Spleen (tissue), 11 donors: ENCODE results near the gene IGF1. TPM values are rescaled to one million over a fixed set of nuclear protein-coding genes. Genes with fewer than 3 reads are reported as not detected.

Experiments
- DNase-seq: peaks from one replicate; pipeline ENCODE4 v3.0.0-alpha.2; 2020
- H3K27ac ChIP-seq, 8 donors: fragments of 200-600 bp; sonication (generic) in 7 of 8; 1 replicate in 4 of 8; 2 replicates in 4 of 8; pipeline versions ENCODE4 v1.5.0 to v1.8.0; 2016 to 2021; ENCODE audit warnings: inconsistent platforms in 4 of 8, mild to moderate bottlenecking in 4 of 8, moderate library complexity in 1 of 8
- H3K27me3 ChIP-seq, 7 donors: fragments of 200-600 bp; sonication (generic) in 6 of 7; replicated peaks in 1 of 7; 1 replicate in 4 of 7; 2 replicates in 3 of 7; pipeline versions ENCODE4 v1.5.0 to v1.8.0; 2016 to 2021; ENCODE audit warnings: inconsistent platforms in 3 of 7, mild to moderate bottlenecking in 1 of 7
- H3K36me3 ChIP-seq, 6 donors: fragments of 200-600 bp; sonication (generic) in 5 of 6; 1 replicate in 4 of 6; 2 replicates in 2 of 6; pipeline versions ENCODE4 v1.5.0 to v1.8.0; 2016 to 2021; ENCODE audit warnings: inconsistent platforms in 2 of 6
- H3K4me1 ChIP-seq, 6 donors: fragments of 200-600 bp; sonication (generic) in 5 of 6; 1 replicate in 3 of 6; 2 replicates in 3 of 6; pipeline versions ENCODE4 v1.5.0 to v1.8.0; 2016 to 2021; ENCODE audit warnings: inconsistent platforms in 3 of 6
- H3K4me3 ChIP-seq, 8 donors: fragments of 200-600 bp; sonication (generic) in 7 of 8; 1 replicate in 4 of 8; 2 replicates in 4 of 8; pipeline versions ENCODE4 v1.5.0 to v1.8.0; 2016 to 2021; ENCODE audit warnings: inconsistent platforms in 4 of 8, mild to moderate bottlenecking in 4 of 8, moderate library complexity in 2 of 8
- H3K9me3 ChIP-seq, 8 donors: fragments of 200-600 bp; sonication (generic) in 7 of 8; 1 replicate in 4 of 8; 2 replicates in 4 of 8; pipeline versions ENCODE4 v1.5.0 to v1.8.0; 2016 to 2021; ENCODE audit warnings: inconsistent platforms in 4 of 8
- CTCF ChIP-seq, 11 experiments: fragments of 200-600 bp in 7 of 11; fragments of 450-650 bp in 4 of 11; sonication (generic) in 4 of 11; IDR thresholded peaks in 8 of 11; conservative IDR thresholded peaks in 3 of 11; 1 replicate in 7 of 11; 2 replicates in 4 of 11; pipeline versions ENCODE4 v1.4.0 to v1.8.0; 2016 to 2021; ENCODE audit warnings: antibody characterized with exemption in 11 of 11, inconsistent platforms in 4 of 11, mild to moderate bottlenecking in 1 of 11
- POLR2A ChIP-seq, 3 donors: fragments of 450-650 bp; IDR thresholded peaks; one replicate each; pipeline ENCODE4 v1.5.1; 2017; ENCODE audit warnings: antibody characterized with exemption in 3 of 3, mild to moderate bottlenecking in 1 of 3
- POLR2AphosphoS5 ChIP-seq, 3 donors: sonication (generic); formaldehyde crosslinking; IDR thresholded peaks; one replicate each; pipeline ENCODE4 v1.5.1; 2017; ENCODE audit warnings: antibody characterized with exemption in 3 of 3
- WGBS, 5 donors: extraction: QIAGEN DNeasy Blood & Tissue Kit in 3 of 5; methylation state at CpG; one replicate each; pipeline versions ENCODE4 v1.1.5 to v1.1.7; 2013 to 2018; 5-methylcytosine and 5-hydroxymethylcytosine counted together
- intact Hi-C: fragments of 100-400 bp; cut with DNase I; formaldehyde crosslinking; loops from one replicate; pipeline ENCODE4 v1.15.0; 2023; ENCODE audit warnings: low total_unique reads
- polyA plus RNA-seq, 3 donors: library from polyadenylated mRNA; stranded (reverse); fragments of 200-250 nt; gene quantifications; one replicate each; pipeline ENCODE4 v1.2.1, GENCODE V29; 2013
- total RNA-seq, 7 donors: library from RNA; depleted of rRNA in 3 of 7; stranded (reverse); fragments of >200 nt in 3 of 7; fragmentation: NEBNext Ultra II Directional in 4 of 7; extraction: Animal tissue kit (Norgen Biotek cat#: 25700) in 4 of 7; gene quantifications; one replicate each; pipeline versions ENCODE4 v1.1.0 to v1.2.1, GENCODE V29; 2016 to 2021
- donor health status: healthy with polysubstance abuse.
- donor health status: DM: no; HTN: no; CAD: no; lungs with moderate emphysema.
- donor health status: DM: no; HTN: no; CAD: no.
- donor health status: Bipolar disorder and iron deficiency.
- donor health status: healthy.
- donor health status: DM: no; HTN: no; CAD: no.
- donor health status: DM: yes; HTN: yes; CAD: no.

Gene IGF1
- total and polyA plus RNA-seq, 10 donors, result 1.5 to 19.7 (median 11.3) TPM

DNA sequence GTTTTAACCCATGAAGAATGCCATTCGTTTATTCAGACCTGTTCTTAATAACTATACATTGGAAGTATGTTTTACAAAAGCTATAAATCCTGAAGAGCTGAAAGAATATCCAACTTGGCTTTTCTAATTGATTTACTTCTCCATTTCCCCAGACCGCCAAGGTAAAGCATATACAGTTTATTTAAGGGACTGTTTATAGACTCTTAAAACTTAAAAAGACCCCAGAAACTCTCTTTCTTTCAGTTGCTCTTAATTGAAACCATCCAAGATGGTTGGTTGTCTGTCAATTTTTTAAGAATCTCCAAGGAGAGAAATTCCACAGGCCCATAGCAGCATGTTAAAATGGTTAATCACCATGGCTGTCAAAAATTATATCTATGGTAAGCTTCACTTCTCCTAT is 8.8 kb downstream of the IGF1 start:
- H3K4me3 ChIP-seq, result no peak overlapping the region
- no peaks in the 10 kb centered on the region for H3K36me3 ChIP-seq
- no peaks in the 10 kb centered on the region for H3K27me3 ChIP-seq
- H3K9me3 ChIP-seq, result no peaks in the 10 kb centered on the region
- no peaks in the 10 kb centered on the region for H3K4me1 ChIP-seq
- H3K27ac ChIP-seq, result no peak overlapping the region
- TF ChIP-seq CTCF (IDR thresholded peaks at IDR 0.05 in 8 of 11, conservative IDR thresholded peaks at IDR 0.05 in 3 of 11) (no peak), POLR2A (IDR thresholded peaks at IDR 0.05) (no peak), POLR2AphosphoS5 (IDR thresholded peaks at IDR 0.05) (no peak)
- intact Hi-C loops, result no loop called here
- WGBS, 5 donors, result 60 to 66% (median 63%) methylated on average over 2 of the region's 2 CpGs
- no peak for DNase-seq

GRCh38 chr12:102470945-102471344 is 9.4 kb downstream of the IGF1 start:
- H3K9me3 ChIP-seq, result no peaks in the 10 kb centered on the region
- H3K27ac ChIP-seq, result no peak overlapping the region
- TF ChIP-seq POLR2AphosphoS5 (IDR thresholded peaks at IDR 0.05) (no peak), CTCF (IDR thresholded peaks at IDR 0.05 in 8 of 11, conservative IDR thresholded peaks at IDR 0.05 in 3 of 11) (no peak), POLR2A (IDR thresholded peaks at IDR 0.05) (no peak)
- H3K27me3 ChIP-seq, result no peaks in the 10 kb centered on the region
- DNase-seq, result no peak
- intact Hi-C loops, result no loop called here
- H3K4me1 ChIP-seq, result no peaks in the 10 kb centered on the region
- WGBS, 5 donors, result 76 to 92% (median 83%) methylated on average over 3 of the region's 3 CpGs
- H3K36me3 ChIP-seq, result no peaks in the 10 kb centered on the region
- H3K4me3 ChIP-seq, result no peak overlapping the region

DNA sequence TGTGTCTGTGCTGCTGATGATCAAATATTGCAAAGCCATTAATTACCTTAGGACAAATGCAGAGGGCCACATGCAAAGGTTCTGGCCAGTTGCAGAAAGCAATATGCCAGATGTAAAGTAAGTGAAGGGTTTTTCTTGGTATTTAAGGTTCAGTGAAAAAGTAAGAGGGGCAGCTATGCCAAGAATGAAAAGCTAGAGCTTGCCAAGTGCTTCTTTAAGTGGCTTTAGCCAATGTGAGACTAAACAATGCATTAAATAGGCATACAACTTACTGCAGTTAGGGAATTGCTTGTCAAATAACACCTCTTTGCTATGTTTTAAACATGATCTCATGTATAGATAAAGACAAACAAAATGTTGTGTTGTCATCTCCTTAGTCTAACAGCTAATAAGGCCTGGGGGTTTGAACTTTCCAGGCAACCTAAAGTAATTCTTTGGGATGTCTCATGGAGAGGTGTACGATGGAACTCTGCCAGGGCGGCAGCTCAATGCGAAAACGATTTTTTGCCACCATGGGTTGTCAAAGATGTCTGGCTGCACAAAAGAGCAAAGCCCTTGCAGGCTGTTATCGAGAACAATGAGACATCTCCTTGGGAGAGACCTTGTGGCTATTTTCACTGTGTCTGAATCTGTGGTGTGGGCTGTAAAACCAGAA is 12.0 kb downstream of the IGF1 start:
- no peak overlapping the region for H3K4me3 ChIP-seq
- WGBS, 5 donors, result 83 to 92% (median 91%) methylated on average over 5 of the region's 5 CpGs
- no peaks in the 10 kb centered on the region for H3K9me3 ChIP-seq
- TF ChIP-seq CTCF (IDR thresholded peaks at IDR 0.05 in 8 of 11, conservative IDR thresholded peaks at IDR 0.05 in 3 of 11), result no peak
- no peak for TF ChIP-seq POLR2AphosphoS5 (IDR thresholded peaks at IDR 0.05)
- no peak for TF ChIP-seq POLR2A (IDR thresholded peaks at IDR 0.05)
- DNase-seq, result no peak
- no peaks in the 10 kb centered on the region for H3K4me1 ChIP-seq
- H3K27ac ChIP-seq, result no peak overlapping the region
- intact Hi-C loops, result no loop called here
- H3K27me3 ChIP-seq, result no peaks in the 10 kb centered on the region
- no peaks in the 10 kb centered on the region for H3K36me3 ChIP-seq

DNA sequence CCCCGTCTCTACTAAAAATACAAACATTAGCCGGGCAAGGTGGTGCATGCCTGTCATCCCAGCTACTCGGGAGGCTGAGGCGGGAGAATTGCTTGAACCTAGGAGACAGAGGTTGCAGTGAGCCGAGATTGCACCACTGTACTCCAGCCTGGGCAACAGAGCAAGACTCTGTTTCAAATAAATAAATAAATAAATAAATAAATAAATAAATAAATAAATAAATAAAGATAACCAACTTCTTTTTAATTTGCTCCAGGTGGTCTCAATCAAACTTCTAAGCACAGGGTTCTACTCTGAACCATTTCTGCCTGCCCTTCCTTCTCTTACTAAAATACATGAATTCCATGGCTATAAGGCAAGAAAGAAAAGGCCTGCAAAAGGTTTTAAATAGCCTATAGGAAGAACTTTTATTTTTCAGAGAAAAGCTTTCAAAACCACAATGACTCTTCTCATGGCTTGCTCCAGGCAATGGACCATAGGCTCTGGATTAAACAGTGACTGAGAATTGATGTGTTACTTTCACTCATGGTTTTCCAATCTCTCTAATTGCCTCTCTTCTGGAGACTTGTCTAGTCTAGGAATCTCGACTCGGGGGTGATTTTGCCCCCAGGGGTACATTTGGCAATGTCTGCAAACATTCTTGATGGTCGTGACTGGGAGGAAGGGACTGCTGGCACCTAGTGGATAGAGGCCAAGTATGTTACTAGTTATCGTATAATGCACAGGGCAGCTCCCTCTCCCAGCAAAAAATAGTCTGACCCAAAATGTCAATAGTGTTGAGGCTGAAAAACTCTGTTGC is 14.4 kb downstream of the IGF1 start:
- WGBS, 5 donors, result 82 to 91% (median 85%) methylated on average over 9 of the region's 9 CpGs
- Histone ChIP-seq H3K27me3 (no peaks in the 10 kb centered on the region), H3K4me3 (no peak overlapping the region), H3K27ac (no peak overlapping the region), H3K9me3 (no peaks in the 10 kb centered on the region), H3K36me3 (no peaks in the 10 kb centered on the region), H3K4me1 (no peaks in the 10 kb centered on the region)
- intact Hi-C loops, result no loop called here
- DNase-seq, result no peak
- TF ChIP-seq CTCF (IDR thresholded peaks at IDR 0.05 in 8 of 11, conservative IDR thresholded peaks at IDR 0.05 in 3 of 11), result no peak
- TF ChIP-seq POLR2AphosphoS5 (IDR thresholded peaks at IDR 0.05), result no peak
- TF ChIP-seq POLR2A (IDR thresholded peaks at IDR 0.05), result no peak
